HG03045 (cell line): ENCODE results near the gene ETS2.

Experiments used
- ATAC-seq: cut with Tn5 transposase; IDR thresholded peaks from one replicate; pipeline ENCODE4 v1.9.1; 2021; ENCODE audit warnings: mild to moderate bottlenecking, moderate library complexity; ENCODE audit not compliant: unreplicated experiment

Gene ETS2

GRCh38 chr21:38857152-38857825, 51.6 kb downstream of the ETS2 start:
- no peak for ATAC-seq

- ATAC-seq = no peak
Measured at GRCh38 chr21:38858026-38858811, 52.5 kb downstream of the ETS2 start.

GRCh38 chr21:38858812-38859205, 53.1 kb downstream of the ETS2 start:
- no peak for ATAC-seq

DNA sequence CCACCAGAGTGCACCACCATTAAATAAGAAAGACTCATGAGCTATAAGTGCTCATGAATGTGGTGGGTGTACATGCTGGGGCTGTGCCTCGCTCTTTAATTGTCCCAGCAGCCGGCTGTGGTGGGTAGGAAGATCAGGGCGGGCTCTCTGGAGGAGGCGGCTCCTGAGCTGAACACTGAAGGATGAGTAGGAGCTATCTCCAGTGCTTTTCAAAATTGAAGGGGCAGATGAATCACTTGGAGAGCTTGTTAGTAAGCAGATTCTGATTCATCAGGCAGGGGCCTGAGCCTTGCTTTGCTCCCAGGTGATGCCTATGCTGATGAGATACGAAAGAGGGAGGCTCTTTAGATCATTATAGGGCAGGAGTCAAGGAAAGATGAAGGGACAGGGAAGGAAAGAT, 54.1 kb downstream of the ETS2 start:
- no peak for ATAC-seq

GRCh38 chr21:38861056-38861455, 55.3 kb downstream of the ETS2 start:
- no peak for ATAC-seq

GRCh38 chr21:38861989-38862683, 56.4 kb downstream of the ETS2 start:
- no peak for ATAC-seq

- no peak for ATAC-seq
Measured at GRCh38 chr21:38863291-38863690, 57.6 kb downstream of the ETS2 start.

DNA sequence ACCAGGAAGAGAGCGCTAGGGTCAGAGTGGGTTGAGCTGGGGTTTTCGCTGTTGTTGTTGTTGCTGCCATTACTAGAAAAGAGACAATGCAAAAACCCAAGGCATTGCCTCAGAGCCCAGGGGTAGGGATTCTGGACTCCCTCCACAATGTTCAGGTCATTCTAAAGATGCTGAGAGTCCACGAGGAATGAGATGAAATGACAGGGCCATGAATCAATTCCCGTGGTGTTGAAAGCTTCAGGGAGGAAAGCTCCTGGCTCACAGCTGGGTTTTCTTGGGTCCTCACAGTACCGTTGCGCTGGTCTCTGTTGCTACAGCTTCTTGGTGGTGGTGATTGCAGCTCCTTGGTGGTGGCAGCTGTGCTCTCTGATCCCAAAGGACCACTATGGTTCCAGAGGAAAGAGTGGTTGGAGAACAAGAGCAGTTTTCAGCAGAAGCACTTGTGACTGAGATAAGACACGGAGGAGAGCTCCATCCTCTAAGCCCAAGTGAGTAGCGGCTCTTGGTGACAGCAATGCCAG, 58.2 kb downstream of the ETS2 start:
- ATAC-seq = no peak

DNA sequence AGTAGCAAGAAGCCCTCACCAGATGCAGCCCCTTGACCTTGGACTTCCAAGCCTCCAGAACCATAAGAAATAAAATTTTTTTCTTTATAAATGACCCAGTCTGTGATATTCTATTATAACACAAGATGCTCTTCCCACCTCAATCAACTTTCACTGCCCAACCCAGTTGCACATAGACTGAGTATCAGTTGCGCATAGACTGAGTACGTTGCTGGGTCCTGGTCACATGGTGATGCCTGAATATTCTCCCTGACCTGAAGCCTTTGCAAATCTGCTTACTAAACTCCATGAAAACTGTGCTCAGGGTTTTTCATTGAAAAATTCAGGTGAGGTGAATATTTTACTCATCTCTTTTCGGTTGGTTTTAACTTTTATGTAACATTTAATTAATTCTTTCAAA, 59.2 kb downstream of the ETS2 start:
- no peak for ATAC-seq

- ATAC-seq = no peak
Measured at GRCh38 chr21:38869196-38869595, 63.5 kb downstream of the ETS2 start.

DNA sequence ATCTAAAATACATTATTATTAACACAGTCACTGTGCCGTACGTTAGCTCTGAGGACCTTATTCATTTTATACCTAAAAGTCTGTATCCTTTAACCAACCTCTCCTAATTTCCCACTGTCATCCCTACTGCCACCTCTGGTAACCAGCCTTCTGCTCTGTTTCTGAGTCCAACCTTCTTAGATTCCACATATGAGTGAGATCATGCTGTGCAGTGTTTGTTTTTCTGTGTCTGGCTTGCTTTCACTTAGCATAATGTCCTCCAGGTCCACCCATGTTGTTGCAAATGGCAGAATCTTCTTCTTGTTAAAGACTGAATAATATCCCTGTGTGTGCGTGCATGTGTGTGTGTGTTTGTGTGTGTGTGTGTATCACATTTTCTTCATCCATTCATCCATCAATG, 64.2 kb downstream of the ETS2 start:
- no peak for ATAC-seq
